GM18507 (cell line): ENCODE data around the gene SMIM5.

Experiments
- DNase-seq: peaks from one replicate; pipeline ENCODE4 v3.0.0; 2011; ENCODE audit warnings: low read depth; ENCODE audit not compliant: insufficient read length; ENCODE audit errors: extremely low spot score
- FAIRE-seq: peaks from 2 replicates; lab custom pipeline; 2011; peaks lifted over from hg19 to GRCh38; lab: Jason Lieb, UNC

Gene SMIM5

GRCh38 chr17:75652341-75652740 is 19.1 kb downstream of the SMIM5 start:
- DNase-seq (no peak), FAIRE-seq (no peak)

- FAIRE-seq (peak; percentile 65), DNase-seq (no peak)
These were observed 19.8 kb downstream of the SMIM5 start for GRCh38 chr17:75652934-75653549.

- DNase-seq (no peak), FAIRE-seq (no peak)
These were observed 20.9 kb downstream of the SMIM5 start for GRCh38 chr17:75654176-75654575.

GRCh38 chr17:75658237-75658636 is 25.0 kb downstream of the SMIM5 start:
- DNase-seq, result no peak
- FAIRE-seq, result no peak

- no peak for DNase-seq
- no peak for FAIRE-seq
These were observed 28.3 kb downstream of the SMIM5 start for GRCh38 chr17:75661531-75661930.

GRCh38 chr17:75662511-75662910 is 29.3 kb downstream of the SMIM5 start:
- no peak for DNase-seq
- FAIRE-seq, result no peak

- FAIRE-seq (peak; percentile 81), DNase-seq (no peak)
These were observed 30.9 kb downstream of the SMIM5 start for GRCh38 chr17:75664099-75664549.

GRCh38 chr17:75665981-75666380 is 32.7 kb downstream of the SMIM5 start:
- no peak for DNase-seq
- FAIRE-seq, result no peak

- peak; percentile 98 for FAIRE-seq
- peak; percentile 88 for DNase-seq
These were observed 33.9 kb downstream of the SMIM5 start, which contains the start of the genes RECQL5 and SAP30BP for GRCh38 chr17:75666959-75667790. TSS of gene RECQL5 (minus strand) at chr17:75667154. CDS start at chr17:75666557, 597 bp downstream. TSS of gene SAP30BP (plus strand) at chr17:75667338. CDS start at chr17:75667373, 35 bp downstream.

- DNase-seq (no peak), FAIRE-seq (no peak)
These were observed 34.6 kb downstream of the SMIM5 start for GRCh38 chr17:75667825-75668224.

GRCh38 chr17:75668489-75668888 is 35.3 kb downstream of the SMIM5 start:
- DNase-seq (no peak), FAIRE-seq (no peak)

- FAIRE-seq, result no peak
- DNase-seq, result no peak
These were observed 37.6 kb downstream of the SMIM5 start for GRCh38 chr17:75670868-75671267.

- DNase-seq (no peak), FAIRE-seq (no peak)
These were observed 38.8 kb downstream of the SMIM5 start for GRCh38 chr17:75672011-75672410.

- DNase-seq (no peak), FAIRE-seq (no peak)
These were observed 40.3 kb downstream of the SMIM5 start for GRCh38 chr17:75673487-75673886.

GRCh38 chr17:75676461-75676860 is 43.2 kb downstream of the SMIM5 start:
- DNase-seq, result no peak
- no peak for FAIRE-seq

GRCh38 chr17:75679706-75680211 is 46.5 kb downstream of the SMIM5 start:
- DNase-seq (no peak), FAIRE-seq (no peak)

GRCh38 chr17:75680431-75680830 is 47.2 kb downstream of the SMIM5 start:
- DNase-seq (no peak), FAIRE-seq (no peak)

GRCh38 chr17:75681289-75681688 is 48.1 kb downstream of the SMIM5 start:
- DNase-seq (no peak), FAIRE-seq (no peak)

- no peak for FAIRE-seq
- no peak for DNase-seq
These were observed 50.3 kb downstream of the SMIM5 start for GRCh38 chr17:75683583-75683982.

GRCh38 chr17:75684249-75684648 is 51.0 kb downstream of the SMIM5 start:
- no peak for FAIRE-seq
- DNase-seq, result no peak

- no peak for DNase-seq
- no peak for FAIRE-seq
These were observed 51.7 kb downstream of the SMIM5 start for GRCh38 chr17:75684924-75685323.
